Middle frontal gyrus (tissue), 1 donor: ENCODE measurements around the gene TCTN1.
"Not testable (repeated sequence)": the region's sequence is repeated elsewhere in the genome, so short reads cannot be mapped to it uniquely, and the experiment has no call there.

Experiments
- DNase-seq: peaks from one replicate; pipeline ENCODE4 v3.0.0-alpha.2; 2015; ENCODE audit warnings: low spot score; ENCODE audit errors: extremely low spot score

Gene TCTN1

GRCh38 chr12:110637869-110638441 lies 24.0 kb downstream of the TCTN1 start:
- no peak for DNase-seq

- DNase-seq: no peak
These were observed 24.9 kb downstream of the TCTN1 start for GRCh38 chr12:110638796-110639195.

- DNase-seq: no peak
These were observed 25.6 kb downstream of the TCTN1 start for GRCh38 chr12:110639336-110640141.

GRCh38 chr12:110640275-110641025 lies 26.5 kb downstream of the TCTN1 start:
- no peak for DNase-seq

- DNase-seq: no peak
These were observed 27.6 kb downstream of the TCTN1 start for GRCh38 chr12:110641521-110641920.

GRCh38 chr12:110647631-110648040 lies 33.7 kb downstream of the TCTN1 start:
- no peak for DNase-seq

GRCh38 chr12:110649341-110649847 lies 35.5 kb downstream of the TCTN1 start:
- DNase-seq: no peak

- DNase-seq: not testable (repeated sequence)
These were observed 40.3 kb downstream of the TCTN1 start for GRCh38 chr12:110654238-110654637.

- no peak for DNase-seq
These were observed 42.2 kb downstream of the TCTN1 start for GRCh38 chr12:110656071-110656655.

GRCh38 chr12:110657747-110658146 lies 43.8 kb downstream of the TCTN1 start:
- no peak for DNase-seq

- DNase-seq: no peak
These were observed 44.3 kb downstream of the TCTN1 start for GRCh38 chr12:110658242-110658641.

GRCh38 chr12:110658878-110659277 lies 44.9 kb downstream of the TCTN1 start:
- no peak for DNase-seq

GRCh38 chr12:110661337-110661972 lies 47.5 kb downstream of the TCTN1 start:
- DNase-seq: no peak

- DNase-seq: no peak
These were observed 53.0 kb downstream of the TCTN1 start for GRCh38 chr12:110666892-110667291.

GRCh38 chr12:110667671-110668070 lies 53.7 kb downstream of the TCTN1 start:
- DNase-seq: no peak

- no peak for DNase-seq
These were observed 54.7 kb downstream of the TCTN1 start for GRCh38 chr12:110668480-110669192.

- no peak for DNase-seq
These were observed 55.2 kb downstream of the TCTN1 start for GRCh38 chr12:110669193-110669502.

- DNase-seq: no peak
These were observed 56.3 kb downstream of the TCTN1 start for GRCh38 chr12:110670161-110670701.

GRCh38 chr12:110676171-110676570 lies 62.2 kb downstream of the TCTN1 start:
- no peak for DNase-seq

GRCh38 chr12:110677206-110677911 lies 63.4 kb downstream of the TCTN1 start:
- DNase-seq: no peak
